SK-N-SH (cell line): ENCODE measurements around the gene SH3PXD2A. TPM values are rescaled to one million over a fixed set of nuclear protein-coding genes. Genes with fewer than 3 reads are reported as not detected.

Source experiments
- CTCF ChIA-PET: fragments of 300-600, 350-600 bp; formaldehyde crosslinking; extraction: SDS; loops from one replicate; lab custom pipeline; 2021; lab: Yijun Ruan, JAX
- POLR2A ChIA-PET: fragments of 350-600 bp; sonication (Branson Sonifier 250); formaldehyde crosslinking; extraction: SDS; loops from one replicate; lab custom pipeline; 2020; ENCODE audit warnings: antibody characterized with exemption, inconsistent platforms; lab: Yijun Ruan, JAX
- DNase-seq: peaks from one replicate; pipeline ENCODE4 v3.0.0; 2012
- H2AFZ ChIP-seq: fragments of 200-600 bp; sonication (generic); 2 replicates; pipeline ENCODE4 v1.8.1; 2016; ENCODE audit warnings: antibody characterized with exemption, mild to moderate bottlenecking, low read depth
- H3F3A ChIP-seq: fragments of 200-600 bp; sonication (generic); replicated peaks from 2 replicates; pipeline ENCODE3; 2016; ENCODE audit warnings: antibody characterized with exemption, mild to moderate bottlenecking; ENCODE audit not compliant: insufficient read depth
- H3K27ac ChIP-seq, 2 experiments: fragments of 200-500 bp in 1 of 2; fragments of 200-600 bp in 1 of 2; sonication (Bioruptor generic) in 1 of 2; sonication (generic), shearing (Covaris generic) in 1 of 2; 2 replicates each; pipeline versions ENCODE4 v1.5.1 to v1.6.1; 2014 to 2016; ENCODE audit warnings: low read depth in 2 of 2, inconsistent platforms in 1 of 2, low read length in 1 of 2, mild to moderate bottlenecking in 1 of 2, mixed read lengths in 1 of 2
- H3K27me3 ChIP-seq: fragments of 200-600 bp; sonication (generic), shearing (Covaris generic); 2 replicates; pipeline ENCODE4 v1.6.1; 2016; ENCODE audit warnings: mixed run types; ENCODE audit not compliant: insufficient read depth
- H3K36me3 ChIP-seq, 2 experiments: fragments of 200-500 bp in 1 of 2; fragments of 200-600 bp in 1 of 2; sonication (Bioruptor generic) in 1 of 2; sonication (generic) in 1 of 2; replicated peaks in 1 of 2; 2 replicates each; pipeline versions ENCODE3 to v1.5.1; 2014 to 2016; ENCODE audit warnings: low read length in 1 of 2, mild to moderate bottlenecking in 1 of 2; ENCODE audit not compliant: insufficient read depth in 2 of 2, control insufficient read depth in 1 of 2
- H3K4me1 ChIP-seq, 2 experiments: fragments of 200-500 bp in 1 of 2; fragments of 200-600 bp in 1 of 2; sonication (Bioruptor generic) in 1 of 2; sonication (generic), shearing (Covaris generic) in 1 of 2; 2 replicates each; pipeline versions ENCODE4 v1.5.1 to v1.6.1; 2014 to 2016; ENCODE audit warnings: low read depth in 1 of 2, low read length in 1 of 2, mixed run types in 1 of 2; ENCODE audit not compliant: insufficient read depth in 2 of 2, control insufficient read depth in 1 of 2
- H3K4me2 ChIP-seq: fragments of 200-600 bp; sonication (generic), shearing (Covaris generic); 2 replicates; pipeline ENCODE4 v1.6.1; 2017; ENCODE audit warnings: mixed run types
- H3K4me3 ChIP-seq, 2 experiments: fragments of 200-500 bp in 1 of 2; fragments of 200-600 bp in 1 of 2; sonication (Bioruptor generic) in 1 of 2; sonication (generic), shearing (Covaris generic) in 1 of 2; 2 replicates each; pipeline versions ENCODE4 v1.5.1 to v1.8.1; 2014 to 2016; ENCODE audit warnings: low read depth in 2 of 2, inconsistent platforms in 1 of 2, low read length in 1 of 2, mild to moderate bottlenecking in 1 of 2, mixed read lengths in 1 of 2, moderate library complexity in 1 of 2
- H3K79me2 ChIP-seq: fragments of 200-600 bp; sonication (generic); 2 replicates; pipeline ENCODE4 v1.8.1; 2017; ENCODE audit warnings: mild to moderate bottlenecking; ENCODE audit not compliant: insufficient read depth
- H3K9ac ChIP-seq: fragments of 200-600 bp; sonication (generic); 2 replicates; pipeline ENCODE4 v1.6.1; 2017; ENCODE audit warnings: mixed run types
- H3K9me2 ChIP-seq: fragments of 200-600 bp; sonication (generic); 2 replicates; pipeline ENCODE4 v1.6.1; 2017; ENCODE audit warnings: mixed run types
- H3K9me3 ChIP-seq: fragments of 200-600 bp; sonication (generic); 2 replicates; pipeline ENCODE4 v1.6.1; 2017; ENCODE audit warnings: mixed run types, mild to moderate bottlenecking, moderate library complexity
- H4K20me1 ChIP-seq: fragments of 200-600 bp; sonication (generic); 2 replicates; pipeline ENCODE4 v1.6.1; 2017; ENCODE audit warnings: mild to moderate bottlenecking, mixed run types; ENCODE audit not compliant: insufficient read depth
- CHD2 ChIP-seq: fragments of 150-350 bp; IDR thresholded peaks from 2 replicates; pipeline ENCODE4 v1.6.1; 2018; ENCODE audit warnings: low read length; ENCODE audit not compliant: partially characterized antibody
- FOXJ3 ChIP-seq: sonication (generic); formaldehyde crosslinking; IDR thresholded peaks from 2 replicates; pipeline ENCODE4 v1.5.1; 2020; ENCODE audit warnings: mild to moderate bottlenecking, missing genetic modification reagents
- GABPA ChIP-seq: IDR thresholded peaks from 2 replicates; pipeline ENCODE4 v1.4.0; 2012; ENCODE audit warnings: low read depth, mild to moderate bottlenecking
- GATA2 ChIP-seq: sonication (generic); formaldehyde crosslinking; IDR thresholded peaks from 2 replicates; pipeline ENCODE4 v1.5.0; 2020; ENCODE audit warnings: mild to moderate bottlenecking, missing genetic modification reagents
- JUND ChIP-seq: IDR thresholded peaks from 2 replicates; pipeline ENCODE4 v1.4.0; 2012
- MXI1 ChIP-seq: IDR thresholded peaks from 2 replicates; pipeline ENCODE4 v1.6.1; 2012; ENCODE audit warnings: mild to moderate bottlenecking, low read depth, low read length, improper control_type of control experiment
- NFIC ChIP-seq: IDR thresholded peaks from 2 replicates; pipeline ENCODE4 v1.4.0; 2012; ENCODE audit warnings: borderline replicate concordance
- RAD21 ChIP-seq: IDR thresholded peaks from 2 replicates; pipeline ENCODE4 v1.6.1; 2012; ENCODE audit warnings: mild to moderate bottlenecking, low read length
- RCOR1 ChIP-seq: fragments of 150-350 bp; IDR thresholded peaks from 2 replicates; pipeline ENCODE4 v1.6.1; 2017; ENCODE audit warnings: antibody characterized with exemption, low read length
- RFX5 ChIP-seq: IDR thresholded peaks from 2 replicates; pipeline ENCODE4 v1.6.1; 2012; ENCODE audit warnings: mild to moderate bottlenecking, improper control_type of control experiment, low read length
- RXRA ChIP-seq: IDR thresholded peaks from 2 replicates; pipeline ENCODE4 v1.4.0; 2012; ENCODE audit warnings: low read depth, mild to moderate bottlenecking, borderline replicate concordance
- TCF12 ChIP-seq: IDR thresholded peaks from 2 replicates; pipeline ENCODE4 v1.4.0; 2012
- USF1 ChIP-seq: IDR thresholded peaks from 2 replicates; pipeline ENCODE4 v1.4.0; 2012; ENCODE audit warnings: low read depth, borderline replicate concordance
- ZBTB33 ChIP-seq: IDR thresholded peaks from 2 replicates; pipeline ENCODE4 v1.4.0; 2012; ENCODE audit warnings: low read depth, borderline replicate concordance
- WGBS: methylation state at CpG from one replicate; pipeline ENCODE4 v1.1.6; 2017; ENCODE audit warnings: low lambda C conversion rate; 5-methylcytosine and 5-hydroxymethylcytosine counted together
- polyA plus RNA-seq, 3 experiments: library from polyadenylated mRNA; depleted of rRNA; stranded (reverse); fragments of >200 nt; gene quantifications; 2 replicates each; pipeline ENCODE4 v1.2.3, GENCODE V29; 2012
- TF ChIP-seq, protein P1 (sequence below): IDR thresholded peaks from 2 replicates; pipeline ENCODE4 v1.6.1; 2012; ENCODE audit warnings: mild to moderate bottlenecking, low read depth, low read length, moderate library complexity
- TF ChIP-seq, protein P2 (sequence below): IDR thresholded peaks from 2 replicates; pipeline ENCODE4; 2012
- TF ChIP-seq, protein P3 (sequence below): fragments of 200-600 bp; sonication (generic); IDR thresholded peaks from 2 replicates; pipeline ENCODE4 v1.6.1; 2017; ENCODE audit warnings: antibody characterized with exemption, mild to moderate bottlenecking, moderate library complexity

SH3PXD2A gene
- polyA plus RNA-seq, 1 of the 3 experiments (the other 2 are of a cell fraction), result 2.5 TPM

GRCh38 chr10:103720964-103721335, 134.4 kb downstream of the SH3PXD2A start:
- no peak for DNase-seq
- no peaks in the 10 kb centered on the region for H3K27me3 ChIP-seq
- H3K27ac ChIP-seq, result peak overlapping the region in 1 of 2 experiments; percentile 93; a peak in 2 of 4 replicates
- no peaks in the 10 kb centered on the region for H3K9me2 ChIP-seq
- ChIA-PET POLR2A (interaction anchor here (1.8 kb wide), 1 partner anchor 12 kb away, joined by 7 read pairs; no protein-coding TSS in a partner anchor), CTCF (interaction anchor here (0.8 to 2.5 kb wide), 10 partner anchors 9 to 187 kb away, joined by 3 to 14 read pairs (median 4); no protein-coding TSS in a partner anchor)
- H3K9ac ChIP-seq, result no peak overlapping the region
- H3K4me1 ChIP-seq, result peaks cover 17 to 59% of the 10 kb centered on the region in 2 experiments; a peak in 2 of 4 replicates
- H4K20me1 ChIP-seq, result no peaks in the 10 kb centered on the region
- no peaks in the 10 kb centered on the region for H3K36me3 ChIP-seq
- no peaks in the 10 kb centered on the region for H3F3A ChIP-seq
- no peak overlapping the region for H3K4me3 ChIP-seq
- 91% methylated on average over 6 of the region's 6 CpGs for WGBS
- H3K79me2 ChIP-seq, result no peaks in the 10 kb centered on the region
- TF ChIP-seq FOXJ3 (CRISPR knock-in tag), result no peak
- TF ChIP-seq, protein P1, sequence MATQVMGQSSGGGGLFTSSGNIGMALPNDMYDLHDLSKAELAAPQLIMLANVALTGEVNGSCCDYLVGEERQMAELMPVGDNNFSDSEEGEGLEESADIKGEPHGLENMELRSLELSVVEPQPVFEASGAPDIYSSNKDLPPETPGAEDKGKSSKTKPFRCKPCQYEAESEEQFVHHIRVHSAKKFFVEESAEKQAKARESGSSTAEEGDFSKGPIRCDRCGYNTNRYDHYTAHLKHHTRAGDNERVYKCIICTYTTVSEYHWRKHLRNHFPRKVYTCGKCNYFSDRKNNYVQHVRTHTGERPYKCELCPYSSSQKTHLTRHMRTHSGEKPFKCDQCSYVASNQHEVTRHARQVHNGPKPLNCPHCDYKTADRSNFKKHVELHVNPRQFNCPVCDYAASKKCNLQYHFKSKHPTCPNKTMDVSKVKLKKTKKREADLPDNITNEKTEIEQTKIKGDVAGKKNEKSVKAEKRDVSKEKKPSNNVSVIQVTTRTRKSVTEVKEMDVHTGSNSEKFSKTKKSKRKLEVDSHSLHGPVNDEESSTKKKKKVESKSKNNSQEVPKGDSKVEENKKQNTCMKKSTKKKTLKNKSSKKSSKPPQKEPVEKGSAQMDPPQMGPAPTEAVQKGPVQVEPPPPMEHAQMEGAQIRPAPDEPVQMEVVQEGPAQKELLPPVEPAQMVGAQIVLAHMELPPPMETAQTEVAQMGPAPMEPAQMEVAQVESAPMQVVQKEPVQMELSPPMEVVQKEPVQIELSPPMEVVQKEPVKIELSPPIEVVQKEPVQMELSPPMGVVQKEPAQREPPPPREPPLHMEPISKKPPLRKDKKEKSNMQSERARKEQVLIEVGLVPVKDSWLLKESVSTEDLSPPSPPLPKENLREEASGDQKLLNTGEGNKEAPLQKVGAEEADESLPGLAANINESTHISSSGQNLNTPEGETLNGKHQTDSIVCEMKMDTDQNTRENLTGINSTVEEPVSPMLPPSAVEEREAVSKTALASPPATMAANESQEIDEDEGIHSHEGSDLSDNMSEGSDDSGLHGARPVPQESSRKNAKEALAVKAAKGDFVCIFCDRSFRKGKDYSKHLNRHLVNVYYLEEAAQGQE, result no peak
- TF ChIP-seq RXRA, result no peak
- no peak for TF ChIP-seq USF1
- no peak for TF ChIP-seq NFIC
- TF ChIP-seq, protein P2, sequence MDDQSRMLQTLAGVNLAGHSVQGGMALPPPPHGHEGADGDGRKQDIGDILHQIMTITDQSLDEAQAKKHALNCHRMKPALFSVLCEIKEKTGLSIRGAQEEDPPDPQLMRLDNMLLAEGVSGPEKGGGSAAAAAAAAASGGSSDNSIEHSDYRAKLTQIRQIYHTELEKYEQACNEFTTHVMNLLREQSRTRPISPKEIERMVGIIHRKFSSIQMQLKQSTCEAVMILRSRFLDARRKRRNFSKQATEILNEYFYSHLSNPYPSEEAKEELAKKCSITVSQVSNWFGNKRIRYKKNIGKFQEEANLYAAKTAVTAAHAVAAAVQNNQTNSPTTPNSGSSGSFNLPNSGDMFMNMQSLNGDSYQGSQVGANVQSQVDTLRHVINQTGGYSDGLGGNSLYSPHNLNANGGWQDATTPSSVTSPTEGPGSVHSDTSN, result no peak
- TF ChIP-seq, all 33 proteins: peak for 0
- Histone ChIP-seq H3K4me2 (no peak overlapping the region), H2AFZ (no peak overlapping the region), H3K9me3 (no peaks in the 10 kb centered on the region)

GRCh38 chr10:103720328-103720963, 134.9 kb downstream of the SH3PXD2A start:
- Histone ChIP-seq H3K4me3 (no peak overlapping the region), H3K9me2 (no peaks in the 10 kb centered on the region), H3K27me3 (no peaks in the 10 kb centered on the region), H3K4me1 (peaks cover 21 to 64% of the 10 kb centered on the region in 2 experiments; a peak in 2 of 4 replicates), H3K27ac (peak overlapping the region in 1 of 2 experiments; percentile 93; a peak in 2 of 4 replicates), H3K9ac (no peak overlapping the region), H3K9me3 (no peaks in the 10 kb centered on the region), H3K79me2 (no peaks in the 10 kb centered on the region), H2AFZ (no peak overlapping the region), H3K4me2 (no peak overlapping the region), H3F3A (no peaks in the 10 kb centered on the region), H4K20me1 (no peaks in the 10 kb centered on the region), H3K36me3 (no peaks in the 10 kb centered on the region)
- ChIA-PET CTCF (interaction anchor here (0.9 to 1.9 kb wide), 10 partner anchors 10 to 187 kb away, joined by 3 to 9 read pairs (median 4); no protein-coding TSS in a partner anchor), POLR2A (interaction anchor here (1.8 kb wide), 1 partner anchor 13 kb away, joined by 7 read pairs; no protein-coding TSS in a partner anchor)
- 75% methylated on average over 11 of the region's 17 CpGs for WGBS
- DNase-seq, result peak; percentile 79
- TF ChIP-seq FOXJ3 (CRISPR knock-in tag) (peak; percentile 98), JUND (no peak), GABPA (no peak), RAD21 (peak; percentile 21; the same call in 1 of the 2 replicates), TCF12 (peak; percentile 27; the same call in 1 of the 2 replicates), GATA2 (CRISPR knock-in tag) (peak; percentile 95), RXRA (no peak), ZBTB33 (no peak), CHD2 (peak; percentile 70), RFX5 (peak; percentile 79), RCOR1 (peak; percentile 81; the same call in 1 of the 2 replicates), MXI1 (peak; percentile 79)
- TF ChIP-seq, protein P3, sequence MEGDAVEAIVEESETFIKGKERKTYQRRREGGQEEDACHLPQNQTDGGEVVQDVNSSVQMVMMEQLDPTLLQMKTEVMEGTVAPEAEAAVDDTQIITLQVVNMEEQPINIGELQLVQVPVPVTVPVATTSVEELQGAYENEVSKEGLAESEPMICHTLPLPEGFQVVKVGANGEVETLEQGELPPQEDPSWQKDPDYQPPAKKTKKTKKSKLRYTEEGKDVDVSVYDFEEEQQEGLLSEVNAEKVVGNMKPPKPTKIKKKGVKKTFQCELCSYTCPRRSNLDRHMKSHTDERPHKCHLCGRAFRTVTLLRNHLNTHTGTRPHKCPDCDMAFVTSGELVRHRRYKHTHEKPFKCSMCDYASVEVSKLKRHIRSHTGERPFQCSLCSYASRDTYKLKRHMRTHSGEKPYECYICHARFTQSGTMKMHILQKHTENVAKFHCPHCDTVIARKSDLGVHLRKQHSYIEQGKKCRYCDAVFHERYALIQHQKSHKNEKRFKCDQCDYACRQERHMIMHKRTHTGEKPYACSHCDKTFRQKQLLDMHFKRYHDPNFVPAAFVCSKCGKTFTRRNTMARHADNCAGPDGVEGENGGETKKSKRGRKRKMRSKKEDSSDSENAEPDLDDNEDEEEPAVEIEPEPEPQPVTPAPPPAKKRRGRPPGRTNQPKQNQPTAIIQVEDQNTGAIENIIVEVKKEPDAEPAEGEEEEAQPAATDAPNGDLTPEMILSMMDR, result no peak
